ENCODE data around the gene DDX24. TPM values are rescaled to one million over a fixed set of nuclear protein-coding genes. Genes with fewer than 3 reads are reported as not detected.

DDX24 gene
- total and polyA plus RNA-seq, 12 donors = 221 to 616 (median 337) TPM

GRCh38 chr14:94030571-94030970 is 50.4 kb downstream of the DDX24 start:
- 86 to 94% (median 91%) methylated on average over 14 of the region's 14 CpGs for WGBS, 4 donors
- Histone ChIP-seq H3K36me3 (replicated peaks in 1 of 2) (no peaks in the 10 kb centered on the region), H3K9me3 (replicated peaks in 1 of 3) (no peaks in the 10 kb centered on the region), H3K27ac (no peak overlapping the region), H3K27me3 (no peaks in the 10 kb centered on the region), H3K4me3 (no peak overlapping the region), H3K4me1 (replicated peaks in 1 of 2) (peaks cover 0 to 12% of the 10 kb centered on the region in 2 donors)
- no peak for DNase-seq
- no peak for TF ChIP-seq CTCF (IDR thresholded peaks at IDR 0.05)
- no peak for TF ChIP-seq POLR2A (IDR thresholded peaks at IDR 0.05)
- intact Hi-C loops (cut with DNase I) = loop anchor here in 1 of 2 donors (5.0 kb wide), 1 partner anchor 152 kb away; no protein-coding TSS in a partner anchor

GRCh38 chr14:94029671-94030203 is 51.3 kb downstream of the DDX24 start:
- intact Hi-C loops (cut with DNase I) = loop anchor here in 1 of 2 donors (5.0 kb wide), 1 partner anchor 153 kb away; no protein-coding TSS in a partner anchor
- no peak for TF ChIP-seq CTCF (IDR thresholded peaks at IDR 0.05)
- TF ChIP-seq POLR2A (IDR thresholded peaks at IDR 0.05) = no peak
- no peak for DNase-seq

GRCh38 chr14:94029265-94029664 is 51.7 kb downstream of the DDX24 start:
- H3K27me3 ChIP-seq = no peaks in the 10 kb centered on the region
- H3K4me3 ChIP-seq = no peak overlapping the region
- TF ChIP-seq CTCF (IDR thresholded peaks at IDR 0.05) = no peak
- H3K9me3 ChIP-seq (replicated peaks in 1 of 3) = no peaks in the 10 kb centered on the region
- peaks cover 0 to 12% of the 10 kb centered on the region in 2 donors for H3K4me1 ChIP-seq (replicated peaks in 1 of 2)
- DNase-seq = no peak
- no peak overlapping the region for H3K27ac ChIP-seq
- intact Hi-C loops (cut with DNase I) = no loop called here
- no peaks in the 10 kb centered on the region for H3K36me3 ChIP-seq (replicated peaks in 1 of 2)
- 64 to 74% (median 71%) methylated on average over 4 of the region's 4 CpGs for WGBS, 4 donors

More at GRCh38 chr14:94029671-94030203, 51.3 kb downstream of the DDX24 start:
- Histone ChIP-seq H3K36me3 (replicated peaks in 1 of 2) (no peaks in the 10 kb centered on the region), H3K9me3 (replicated peaks in 1 of 3) (no peaks in the 10 kb centered on the region), H3K27me3 (no peaks in the 10 kb centered on the region), H3K27ac (no peak overlapping the region), H3K4me3 (no peak overlapping the region), H3K4me1 (replicated peaks in 1 of 2) (peaks cover 0 to 12% of the 10 kb centered on the region in 2 donors)
- WGBS, 4 donors = 89 to 93% (median 92%) methylated on average over 7 of the region's 7 CpGs

- no peaks in the 10 kb centered on the region for H3K27me3 ChIP-seq
- intact Hi-C loops (cut with DNase I) = no loop called here
- H3K4me3 ChIP-seq = no peak overlapping the region
- WGBS, 4 donors = 84 to 95% (median 93%) methylated on average over 4 of the region's 4 CpGs
- no peak overlapping the region for H3K27ac ChIP-seq
- no peaks in the 10 kb centered on the region for H3K9me3 ChIP-seq (replicated peaks in 1 of 3)
- no peaks in the 10 kb centered on the region for H3K36me3 ChIP-seq (replicated peaks in 1 of 2)
- no peak for DNase-seq
- TF ChIP-seq CTCF (IDR thresholded peaks at IDR 0.05) (no peak), POLR2A (IDR thresholded peaks at IDR 0.05) (no peak)
- peaks cover 0 to 12% of the 10 kb centered on the region in 2 donors for H3K4me1 ChIP-seq (replicated peaks in 1 of 2)
Measured at GRCh38 chr14:94028450-94028826, 52.6 kb downstream of the DDX24 start.

Measured in adrenal gland (tissue), 12 donors.